ENCODE data around the gene LGR4. TPM values are rescaled to one million over a fixed set of nuclear protein-coding genes. Genes with fewer than 3 reads are reported as not detected.
"Not testable (repeated sequence)": the region's sequence is repeated elsewhere in the genome, so short reads cannot be mapped to it uniquely, and the experiment has no call there.

Gene LGR4
- total RNA-seq, 1 donor from 2014 or later: 7.5 TPM

DNA sequence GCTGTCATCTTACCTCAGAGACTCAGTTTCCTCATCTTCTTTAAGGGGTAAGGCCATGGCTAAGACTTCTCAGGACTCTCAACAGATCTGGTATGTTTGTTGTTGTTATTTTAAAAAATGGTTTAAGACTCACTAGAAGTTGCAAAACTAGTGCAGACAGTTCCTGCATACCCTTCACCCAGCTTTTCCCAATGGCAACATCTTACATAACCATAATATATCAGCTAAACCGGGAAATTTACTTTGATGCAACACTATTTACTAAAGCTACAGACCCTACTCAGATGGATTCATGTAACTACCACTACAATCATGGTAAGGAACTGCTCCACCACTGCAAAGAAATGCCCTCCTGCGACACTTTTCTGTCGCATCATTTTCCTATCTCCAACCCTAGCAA, 20.4 kb downstream of the LGR4 start:
- Histone ChIP-seq H3K4me3 (no peak overlapping the region), H3K27ac (no peak overlapping the region), H3K4me1 (no peaks in the 10 kb centered on the region), H3K36me3 (no peaks in the 10 kb centered on the region), H3K9me3 (no peaks in the 10 kb centered on the region), H3K27me3 (no peaks in the 10 kb centered on the region)
- TF ChIP-seq CTCF (IDR thresholded peaks at IDR 0.05): no peak
- no peak for ATAC-seq
- intact Hi-C loops (cut with DNase I): no loop called here
- DNase-seq: no peak

GRCh38 chr11:27451244-27451965, 21.2 kb downstream of the LGR4 start:
- H3K9me3 ChIP-seq: no peaks in the 10 kb centered on the region
- no peak overlapping the region for H3K4me3 ChIP-seq
- DNase-seq: no peak
- no peaks in the 10 kb centered on the region for H3K27me3 ChIP-seq
- intact Hi-C loops (cut with DNase I): no loop called here
- H3K27ac ChIP-seq: no peak overlapping the region
- no peaks in the 10 kb centered on the region for H3K4me1 ChIP-seq
- no peak for TF ChIP-seq CTCF (IDR thresholded peaks at IDR 0.05)
- no peaks in the 10 kb centered on the region for H3K36me3 ChIP-seq
- ATAC-seq: no peak

GRCh38 chr11:27448184-27448540, 24.4 kb downstream of the LGR4 start:
- H3K4me3 ChIP-seq; intact Hi-C loops (cut with DNase I); DNase-seq; ATAC-seq; H3K36me3 ChIP-seq; H3K27ac ChIP-seq; H3K9me3 ChIP-seq; H3K4me1 ChIP-seq; H3K27me3 ChIP-seq: not testable (repeated sequence)

DNA sequence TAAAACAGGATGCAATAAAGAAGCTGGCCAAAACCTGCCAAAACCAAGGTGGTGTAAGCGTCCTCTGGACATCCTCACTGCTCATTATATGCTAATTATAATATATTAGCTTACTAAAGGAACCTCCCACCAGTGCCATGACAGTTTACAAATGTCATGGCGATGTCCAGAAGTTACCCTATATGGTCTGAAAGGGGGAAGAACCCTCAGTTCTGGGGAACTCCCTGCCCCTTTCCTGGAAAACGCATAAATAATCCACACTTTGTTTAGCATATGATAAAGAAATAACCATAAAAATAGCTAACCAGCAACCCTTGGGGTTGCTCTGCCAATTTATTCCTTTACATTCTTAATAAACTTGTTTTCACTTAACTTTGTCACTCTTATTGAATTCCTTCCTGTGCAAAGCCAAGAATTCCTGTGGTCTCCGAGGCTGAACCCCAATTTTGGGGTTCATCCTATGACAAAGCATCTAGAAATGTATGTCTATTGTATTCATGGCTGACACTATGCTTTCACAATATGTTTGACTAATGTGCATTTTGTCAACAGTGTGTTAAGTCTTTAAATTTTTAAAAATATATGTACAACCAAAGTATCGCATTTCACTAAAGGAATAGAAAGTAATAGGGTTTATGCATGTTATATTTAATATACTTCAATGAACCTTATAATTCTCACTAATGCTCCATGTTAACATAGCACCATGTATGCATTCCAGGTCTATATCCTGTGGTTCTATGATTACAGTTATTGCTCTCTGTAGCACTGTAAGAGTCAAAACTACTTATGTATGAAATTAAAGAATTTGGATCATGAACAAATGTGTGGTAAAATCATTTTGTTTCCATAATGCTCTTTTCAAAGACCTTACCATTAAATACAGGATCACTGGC, 25.1 kb downstream of the LGR4 start:
- no peak for DNase-seq
- ATAC-seq: no peak
- Histone ChIP-seq H3K27me3 (no peaks in the 10 kb centered on the region), H3K4me1 (no peaks in the 10 kb centered on the region), H3K4me3 (no peak overlapping the region), H3K27ac (no peak overlapping the region), H3K36me3 (no peaks in the 10 kb centered on the region), H3K9me3 (no peaks in the 10 kb centered on the region)
- TF ChIP-seq CTCF (IDR thresholded peaks at IDR 0.05): no peak
- intact Hi-C loops (cut with DNase I): no loop called here

GRCh38 chr11:27445625-27446024, 27.0 kb downstream of the LGR4 start:
- Histone ChIP-seq H3K4me3 (no peak overlapping the region), H3K27me3 (no peaks in the 10 kb centered on the region), H3K36me3 (no peaks in the 10 kb centered on the region), H3K4me1 (no peaks in the 10 kb centered on the region), H3K27ac (no peak overlapping the region), H3K9me3 (no peaks in the 10 kb centered on the region)
- intact Hi-C loops (cut with DNase I): no loop called here
- no peak for DNase-seq
- no peak for ATAC-seq
- TF ChIP-seq CTCF (IDR thresholded peaks at IDR 0.05): no peak

GRCh38 chr11:27444801-27445215, 27.8 kb downstream of the LGR4 start:
- ATAC-seq (no peak), DNase-seq (no peak)
- Histone ChIP-seq H3K27me3 (no peaks in the 10 kb centered on the region), H3K4me3 (no peak overlapping the region), H3K27ac (no peak overlapping the region), H3K9me3 (no peaks in the 10 kb centered on the region), H3K4me1 (no peaks in the 10 kb centered on the region), H3K36me3 (no peaks in the 10 kb centered on the region)
- no peak for TF ChIP-seq CTCF (IDR thresholded peaks at IDR 0.05)
- intact Hi-C loops (cut with DNase I): no loop called here
